Tibial nerve (tissue), 3 donors: ENCODE data around the gene DIS3L.

Experiments used
- POLR2A ChIP-seq, 2 donors: fragments of 450-650 bp; IDR thresholded peaks; one replicate each; pipeline ENCODE4 v1.6.1; 2017; ENCODE audit warnings: antibody characterized with exemption in 2 of 2, mild to moderate bottlenecking in 2 of 2, moderate library complexity in 2 of 2
- TF ChIP-seq, protein P1 (sequence below), 5 experiments: fragments of 200-600 bp in 3 of 5; fragments of 450-650 bp in 2 of 5; sonication (generic) in 3 of 5; IDR thresholded peaks; one replicate each; pipeline ENCODE4 v1.5.1; 2016 to 2019; ENCODE audit warnings: antibody characterized with exemption in 5 of 5, mild to moderate bottlenecking in 3 of 5, moderate library complexity in 2 of 5

DNA sequence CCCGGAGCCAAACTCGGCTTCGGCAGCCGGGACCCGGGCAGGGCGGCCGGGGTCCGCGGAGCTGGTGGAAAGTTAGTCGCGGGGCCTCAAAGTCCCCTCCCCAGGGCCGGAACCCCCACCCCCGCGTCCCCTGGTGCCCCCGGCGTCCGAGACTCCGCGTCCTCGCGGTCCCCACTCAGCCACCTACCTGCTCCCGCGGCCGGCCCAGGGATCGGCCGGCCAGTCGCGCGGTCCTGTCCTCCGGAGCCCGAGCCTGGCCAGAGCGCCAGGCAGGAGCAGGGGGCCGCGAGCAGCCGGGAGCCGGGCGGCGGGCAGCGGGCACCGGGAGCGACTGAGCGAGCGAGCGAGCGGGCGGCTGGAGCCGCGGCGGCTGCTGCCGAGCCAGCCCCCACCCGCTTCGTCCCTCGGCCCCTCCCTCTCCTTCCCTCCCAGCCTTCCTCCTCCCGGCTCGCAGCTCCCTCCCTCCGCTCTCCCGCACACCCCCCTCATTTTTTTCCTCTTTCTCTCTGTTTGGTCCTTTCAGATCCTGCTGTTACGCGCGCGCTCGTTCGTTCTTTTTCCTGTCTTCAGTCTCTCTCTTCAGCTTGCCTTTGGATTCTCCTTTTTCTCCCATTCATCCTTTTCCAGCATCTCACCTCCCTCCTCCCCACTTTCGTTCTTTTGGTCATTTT is 39.8 kb upstream of the DIS3L start, which contains the start of gene MEGF11:
- no peak for TF ChIP-seq POLR2A (IDR thresholded peaks at IDR 0.05)
- TF ChIP-seq, protein P1, sequence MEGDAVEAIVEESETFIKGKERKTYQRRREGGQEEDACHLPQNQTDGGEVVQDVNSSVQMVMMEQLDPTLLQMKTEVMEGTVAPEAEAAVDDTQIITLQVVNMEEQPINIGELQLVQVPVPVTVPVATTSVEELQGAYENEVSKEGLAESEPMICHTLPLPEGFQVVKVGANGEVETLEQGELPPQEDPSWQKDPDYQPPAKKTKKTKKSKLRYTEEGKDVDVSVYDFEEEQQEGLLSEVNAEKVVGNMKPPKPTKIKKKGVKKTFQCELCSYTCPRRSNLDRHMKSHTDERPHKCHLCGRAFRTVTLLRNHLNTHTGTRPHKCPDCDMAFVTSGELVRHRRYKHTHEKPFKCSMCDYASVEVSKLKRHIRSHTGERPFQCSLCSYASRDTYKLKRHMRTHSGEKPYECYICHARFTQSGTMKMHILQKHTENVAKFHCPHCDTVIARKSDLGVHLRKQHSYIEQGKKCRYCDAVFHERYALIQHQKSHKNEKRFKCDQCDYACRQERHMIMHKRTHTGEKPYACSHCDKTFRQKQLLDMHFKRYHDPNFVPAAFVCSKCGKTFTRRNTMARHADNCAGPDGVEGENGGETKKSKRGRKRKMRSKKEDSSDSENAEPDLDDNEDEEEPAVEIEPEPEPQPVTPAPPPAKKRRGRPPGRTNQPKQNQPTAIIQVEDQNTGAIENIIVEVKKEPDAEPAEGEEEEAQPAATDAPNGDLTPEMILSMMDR (IDR thresholded peaks at IDR 0.05) = no peak
